Neural cell (in vitro differentiated cells): ENCODE measurements around the gene CARD9. TPM values are rescaled to one million over a fixed set of nuclear protein-coding genes. Genes with fewer than 3 reads are reported as not detected.

Experiments
- H2AFZ ChIP-seq: fragments of 200-600, 300-800 bp; sonication (generic), shearing (Covaris generic); 2 replicates; pipeline ENCODE4 v1.6.0; 2014; ENCODE audit warnings: low read depth, mild to moderate bottlenecking, antibody characterized with exemption, low read length, moderate library complexity
- H3F3A ChIP-seq: fragments of 200-600 bp; shearing (Covaris generic); 2 replicates; pipeline ENCODE4 v1.6.1; 2016; ENCODE audit warnings: mild to moderate bottlenecking, moderate library complexity, mixed read lengths, antibody characterized with exemption, low read length; ENCODE audit not compliant: insufficient read depth, poor library complexity, severe bottlenecking
- H3K27ac ChIP-seq: fragments of 200-600, 300-800 bp; sonication (generic), shearing (Covaris generic); 2 replicates; pipeline ENCODE4 v1.5.1; 2014; ENCODE audit warnings: mild to moderate bottlenecking, low read length, moderate library complexity
- H3K27me3 ChIP-seq: fragments of 300-800, 200-600 bp; sonication (generic), shearing (Covaris generic); 2 replicates; pipeline ENCODE4 v1.6.0; 2014; ENCODE audit warnings: mild to moderate bottlenecking, low read depth, low read length, moderate library complexity; ENCODE audit not compliant: insufficient read depth
- H3K36me3 ChIP-seq: fragments of 300-800, 200-600 bp; sonication (generic), shearing (Covaris generic); 2 replicates; pipeline ENCODE4 v1.5.1; 2014; ENCODE audit warnings: mild to moderate bottlenecking, antibody characterized with exemption, low read length, moderate library complexity; ENCODE audit not compliant: insufficient read depth
- H3K4me2 ChIP-seq: fragments of 300-800, 200-600 bp; sonication (generic), shearing (Covaris generic); 2 replicates; pipeline ENCODE4 v1.6.0; 2014; ENCODE audit warnings: mild to moderate bottlenecking, low read length
- H3K4me3 ChIP-seq: fragments of 300-800, 200-600 bp; sonication (generic), shearing (Covaris generic); 2 replicates; pipeline ENCODE4 v1.5.1; 2014; ENCODE audit warnings: mild to moderate bottlenecking, low read length, moderate library complexity
- H3K79me2 ChIP-seq: fragments of 200-600 bp; shearing (Covaris generic); replicated peaks from 2 replicates; pipeline ENCODE4 v1.6.0; 2014; ENCODE audit warnings: mild to moderate bottlenecking, low read length, moderate library complexity; ENCODE audit not compliant: insufficient read depth
- H3K9ac ChIP-seq: fragments of 300-800, 200-600 bp; sonication (generic), shearing (Covaris generic); 2 replicates; pipeline ENCODE4 v1.6.1; 2016; ENCODE audit warnings: mild to moderate bottlenecking, low read length, mixed read lengths
- H3K9me2 ChIP-seq: fragments of 200-600 bp; shearing (Covaris generic); 2 replicates; pipeline ENCODE4 v1.6.1; 2016; ENCODE audit warnings: mild to moderate bottlenecking, low read length, mixed read lengths; ENCODE audit not compliant: insufficient read depth
- H3K9me3 ChIP-seq: fragments of 200-600, 300-800 bp; sonication (generic), shearing (Covaris generic); 2 replicates; pipeline ENCODE4 v1.6.1; 2016; ENCODE audit warnings: mild to moderate bottlenecking, mixed run types, low read length, moderate library complexity, mixed read lengths
- H4K20me1 ChIP-seq: fragments of 200-600 bp; shearing (Covaris generic); 2 replicates; pipeline ENCODE4 v1.6.1; 2016; ENCODE audit warnings: mild to moderate bottlenecking, mixed run types; ENCODE audit not compliant: insufficient read depth
- EP300 ChIP-seq: fragments of 450-650 bp; conservative IDR thresholded peaks from 2 replicates; pipeline ENCODE4 v1.6.1; 2014; ENCODE audit warnings: antibody characterized with exemption, mild to moderate bottlenecking, moderate library complexity; ENCODE audit not compliant: poor library complexity, severe bottlenecking
- EZH2 ChIP-seq: fragments of 200-600, 300-800 bp; shearing (Covaris generic), sonication (generic); IDR thresholded peaks from 2 replicates; pipeline ENCODE4 v1.6.1; 2014; ENCODE audit warnings: antibody characterized with exemption, low read length, borderline replicate concordance, mild to moderate bottlenecking; ENCODE audit not compliant: insufficient read depth, poor library complexity, severe bottlenecking
- MXI1 ChIP-seq: fragments of 450-650 bp; conservative IDR thresholded peaks from 2 replicates; pipeline ENCODE4 v1.6.1; 2014; ENCODE audit warnings: antibody characterized with exemption, mild to moderate bottlenecking; ENCODE audit not compliant: poor library complexity, severe bottlenecking
- POLR2AphosphoS5 ChIP-seq: IDR thresholded peaks from 2 replicates; pipeline ENCODE4 v1.6.1; 2012
- RAD21 ChIP-seq: fragments of 450-650 bp; conservative IDR thresholded peaks from 2 replicates; pipeline ENCODE4 v1.6.1; 2014; ENCODE audit warnings: antibody characterized with exemption, mild to moderate bottlenecking, moderate library complexity
- SMC3 ChIP-seq: fragments of 450-650 bp; conservative IDR thresholded peaks from 2 replicates; pipeline ENCODE4 v1.6.1; 2014; ENCODE audit warnings: antibody characterized with exemption, mild to moderate bottlenecking, moderate library complexity; ENCODE audit not compliant: poor library complexity
- TAF1 ChIP-seq: IDR thresholded peaks from 2 replicates; pipeline ENCODE4 v1.6.1; 2012; ENCODE audit warnings: low read depth
- polyA plus RNA-seq: library from polyadenylated mRNA; depleted of rRNA; stranded (reverse); fragments of >200 nt; gene quantifications from 2 replicates; pipeline ENCODE4 v1.2.3, GENCODE V29; 2014
- TF ChIP-seq, protein P1 (sequence below): fragments of 450-650 bp; IDR thresholded peaks from 2 replicates; pipeline ENCODE4 v1.5.1; 2014; ENCODE audit warnings: antibody characterized with exemption, mild to moderate bottlenecking, moderate library complexity; ENCODE audit not compliant: poor library complexity, severe bottlenecking
- TF ChIP-seq, protein P2 (sequence below): IDR thresholded peaks from 2 replicates; pipeline ENCODE4 v1.6.1; 2012; ENCODE audit warnings: borderline replicate concordance

Gene CARD9
- polyA plus RNA-seq, 1 donor from 2014 or later, result 0.77 TPM

DNA sequence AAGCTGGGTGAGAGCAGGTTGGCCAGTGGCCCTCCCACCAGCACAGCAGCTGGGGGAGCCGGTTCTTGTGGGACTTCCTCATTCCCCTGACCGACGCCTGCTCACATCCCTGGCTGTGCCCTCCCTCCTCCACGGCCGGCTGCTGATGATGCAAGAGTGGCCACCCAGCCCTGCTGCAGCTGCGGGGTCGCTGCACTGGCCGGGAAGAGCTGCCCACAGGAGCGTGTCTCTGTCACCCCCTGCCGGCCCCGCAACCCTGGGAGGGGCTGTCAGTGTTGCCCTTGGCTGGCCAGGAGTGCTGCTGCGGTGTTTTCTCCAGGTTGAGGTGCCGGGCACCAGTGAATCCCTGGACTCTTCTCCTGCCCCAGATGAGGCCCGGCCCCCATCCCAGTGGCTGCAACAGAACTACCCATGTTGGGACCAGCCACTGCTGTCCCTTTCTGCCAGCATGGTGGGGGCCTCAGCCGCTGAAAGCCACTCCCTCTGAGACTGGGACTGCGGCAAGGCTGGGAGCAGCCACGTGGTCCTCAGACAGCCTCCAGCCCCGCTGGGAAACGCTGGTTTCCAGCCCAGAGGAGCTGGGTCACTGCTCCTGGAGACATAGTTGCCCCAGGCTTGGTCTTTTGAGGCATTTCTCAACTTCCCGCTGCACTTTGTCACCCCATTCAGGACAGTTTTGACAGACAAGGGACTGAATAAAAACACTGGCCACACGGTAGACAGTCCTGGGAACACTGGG, 739 bp downstream of the CARD9 start:
- Histone ChIP-seq H3K4me2 (no peak overlapping the region), H3K9ac (no peak overlapping the region), H3K27ac (no peak overlapping the region)

DNA sequence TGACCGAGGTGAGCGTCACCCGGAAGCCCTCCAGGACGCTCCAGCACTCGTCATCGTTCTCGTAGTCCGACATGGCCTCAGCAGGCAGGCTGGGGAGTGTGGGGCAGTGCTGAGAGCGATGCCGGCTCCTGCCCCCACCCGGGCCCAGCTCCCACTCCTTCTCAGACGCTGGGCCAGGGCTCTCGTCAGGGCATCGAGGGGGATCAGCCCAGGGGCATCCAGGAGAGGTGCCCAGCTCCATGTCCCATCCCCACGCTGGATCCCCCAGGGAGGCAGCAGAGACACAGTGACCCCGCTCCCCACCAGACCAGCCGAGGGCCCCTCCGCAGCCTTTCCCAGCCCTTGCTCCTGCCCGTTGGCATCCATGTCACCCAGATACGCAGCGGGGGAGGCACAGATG, 1.5 kb downstream of the CARD9 start:
- Histone ChIP-seq H3K4me2 (no peak overlapping the region), H3F3A (no peaks in the 10 kb centered on the region), H3K9me2 (no peaks in the 10 kb centered on the region), H3K9me3 (no peaks in the 10 kb centered on the region), H3K79me2 (no peaks in the 10 kb centered on the region), H3K9ac (no peak overlapping the region), H3K36me3 (no peaks in the 10 kb centered on the region), H3K27me3 (no peaks in the 10 kb centered on the region), H3K4me3 (no peak overlapping the region), H2AFZ (no peak overlapping the region), H3K27ac (no peak overlapping the region), H4K20me1 (no peaks in the 10 kb centered on the region)
- TF ChIP-seq, protein P1, sequence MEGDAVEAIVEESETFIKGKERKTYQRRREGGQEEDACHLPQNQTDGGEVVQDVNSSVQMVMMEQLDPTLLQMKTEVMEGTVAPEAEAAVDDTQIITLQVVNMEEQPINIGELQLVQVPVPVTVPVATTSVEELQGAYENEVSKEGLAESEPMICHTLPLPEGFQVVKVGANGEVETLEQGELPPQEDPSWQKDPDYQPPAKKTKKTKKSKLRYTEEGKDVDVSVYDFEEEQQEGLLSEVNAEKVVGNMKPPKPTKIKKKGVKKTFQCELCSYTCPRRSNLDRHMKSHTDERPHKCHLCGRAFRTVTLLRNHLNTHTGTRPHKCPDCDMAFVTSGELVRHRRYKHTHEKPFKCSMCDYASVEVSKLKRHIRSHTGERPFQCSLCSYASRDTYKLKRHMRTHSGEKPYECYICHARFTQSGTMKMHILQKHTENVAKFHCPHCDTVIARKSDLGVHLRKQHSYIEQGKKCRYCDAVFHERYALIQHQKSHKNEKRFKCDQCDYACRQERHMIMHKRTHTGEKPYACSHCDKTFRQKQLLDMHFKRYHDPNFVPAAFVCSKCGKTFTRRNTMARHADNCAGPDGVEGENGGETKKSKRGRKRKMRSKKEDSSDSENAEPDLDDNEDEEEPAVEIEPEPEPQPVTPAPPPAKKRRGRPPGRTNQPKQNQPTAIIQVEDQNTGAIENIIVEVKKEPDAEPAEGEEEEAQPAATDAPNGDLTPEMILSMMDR, result no peak
- TF ChIP-seq RAD21 (no peak), MXI1 (no peak), EZH2 (no peak), EP300 (no peak), POLR2AphosphoS5 (no peak), SMC3 (no peak), TAF1 (no peak)
- TF ChIP-seq, protein P2, sequence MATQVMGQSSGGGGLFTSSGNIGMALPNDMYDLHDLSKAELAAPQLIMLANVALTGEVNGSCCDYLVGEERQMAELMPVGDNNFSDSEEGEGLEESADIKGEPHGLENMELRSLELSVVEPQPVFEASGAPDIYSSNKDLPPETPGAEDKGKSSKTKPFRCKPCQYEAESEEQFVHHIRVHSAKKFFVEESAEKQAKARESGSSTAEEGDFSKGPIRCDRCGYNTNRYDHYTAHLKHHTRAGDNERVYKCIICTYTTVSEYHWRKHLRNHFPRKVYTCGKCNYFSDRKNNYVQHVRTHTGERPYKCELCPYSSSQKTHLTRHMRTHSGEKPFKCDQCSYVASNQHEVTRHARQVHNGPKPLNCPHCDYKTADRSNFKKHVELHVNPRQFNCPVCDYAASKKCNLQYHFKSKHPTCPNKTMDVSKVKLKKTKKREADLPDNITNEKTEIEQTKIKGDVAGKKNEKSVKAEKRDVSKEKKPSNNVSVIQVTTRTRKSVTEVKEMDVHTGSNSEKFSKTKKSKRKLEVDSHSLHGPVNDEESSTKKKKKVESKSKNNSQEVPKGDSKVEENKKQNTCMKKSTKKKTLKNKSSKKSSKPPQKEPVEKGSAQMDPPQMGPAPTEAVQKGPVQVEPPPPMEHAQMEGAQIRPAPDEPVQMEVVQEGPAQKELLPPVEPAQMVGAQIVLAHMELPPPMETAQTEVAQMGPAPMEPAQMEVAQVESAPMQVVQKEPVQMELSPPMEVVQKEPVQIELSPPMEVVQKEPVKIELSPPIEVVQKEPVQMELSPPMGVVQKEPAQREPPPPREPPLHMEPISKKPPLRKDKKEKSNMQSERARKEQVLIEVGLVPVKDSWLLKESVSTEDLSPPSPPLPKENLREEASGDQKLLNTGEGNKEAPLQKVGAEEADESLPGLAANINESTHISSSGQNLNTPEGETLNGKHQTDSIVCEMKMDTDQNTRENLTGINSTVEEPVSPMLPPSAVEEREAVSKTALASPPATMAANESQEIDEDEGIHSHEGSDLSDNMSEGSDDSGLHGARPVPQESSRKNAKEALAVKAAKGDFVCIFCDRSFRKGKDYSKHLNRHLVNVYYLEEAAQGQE, result no peak

More for the DNA sequence above, 739 bp downstream of the CARD9 start:
- no peaks in the 10 kb centered on the region for H3K79me2 ChIP-seq
- H3K27me3 ChIP-seq, result no peaks in the 10 kb centered on the region
- no peak overlapping the region for H3K4me3 ChIP-seq
- no peaks in the 10 kb centered on the region for H3F3A ChIP-seq
- no peaks in the 10 kb centered on the region for H3K9me3 ChIP-seq
- H2AFZ ChIP-seq, result no peak overlapping the region
- no peak for TF ChIP-seq POLR2AphosphoS5
- no peak for TF ChIP-seq EZH2
- TF ChIP-seq SMC3, result no peak
- no peak for TF ChIP-seq RAD21
- TF ChIP-seq, protein P1, result no peak
- TF ChIP-seq EP300, result no peak
- no peak for TF ChIP-seq TAF1
- no peak for TF ChIP-seq MXI1
- TF ChIP-seq, protein P2, result no peak
- no peaks in the 10 kb centered on the region for H4K20me1 ChIP-seq
- H3K36me3 ChIP-seq, result no peaks in the 10 kb centered on the region
- no peaks in the 10 kb centered on the region for H3K9me2 ChIP-seq
